HepG2 (cell line): Measurements from ENCODE around the gene IMPDH1.

Experiments used
- CTCF ChIP-seq: sonication (generic); formaldehyde crosslinking; IDR thresholded peaks from 2 replicates; pipeline ENCODE4 v1.5.0; 2020; ENCODE audit warnings: mild to moderate bottlenecking, missing genetic modification reagents, moderate library complexity
- FOXO1 ChIP-seq: sonication (generic); formaldehyde crosslinking; IDR thresholded peaks from 2 replicates; pipeline ENCODE4 v1.4.0; 2020; ENCODE audit warnings: missing genetic modification reagents
- MZF1 ChIP-seq: sonication (generic); formaldehyde crosslinking; IDR thresholded peaks from 2 replicates; pipeline ENCODE4 v1.8.1; 2023; ENCODE audit warnings: mild to moderate bottlenecking, missing genetic modification reagents, borderline replicate concordance
- ZBTB4 ChIP-seq: sonication (generic); formaldehyde crosslinking; IDR thresholded peaks from 2 replicates; pipeline ENCODE4 v1.4.0; 2020; ENCODE audit warnings: missing genetic modification reagents, mild to moderate bottlenecking, borderline replicate concordance

- TF ChIP-seq ZBTB4 (CRISPR knock-in tag) (no peak), CTCF (CRISPR knock-in tag) (no peak), FOXO1 (CRISPR knock-in tag) (no peak), MZF1 (no peak)
Observed at GRCh38 chr7:128422037-128422436, 12.3 kb upstream of the IMPDH1 start.
